Lung (tissue), 12 donors: Measurements from ENCODE around the gene TNPO1. TPM values are rescaled to one million over a fixed set of nuclear protein-coding genes. Genes with fewer than 3 reads are reported as not detected.

Source experiments
- ATAC-seq: fragments of 200-7000 bp; cut with Tn5 transposase; one replicate; pipeline ENCODE4 v1.9.1; 2020; ENCODE audit warnings: moderate number of reproducible peaks; ENCODE audit not compliant: insufficient read depth, low FRiP score
- DNase-seq, 3 donors: peaks; one replicate each; pipeline ENCODE4 v3.0.0-alpha.2; 2013 to 2017
- H3K27ac ChIP-seq, 2 donors: one replicate each; pipeline ENCODE4 v1.5.1; 2013; ENCODE audit warnings: mild to moderate bottlenecking in 2 of 2, moderate library complexity in 2 of 2, control low read depth in 1 of 2, inconsistent platforms in 1 of 2, low read depth in 1 of 2, low read length in 1 of 2
- H3K27me3 ChIP-seq, 3 donors: one replicate each; pipeline ENCODE4 v1.5.1; 2013; ENCODE audit warnings: low read length in 2 of 3; ENCODE audit not compliant: control insufficient read depth in 3 of 3, insufficient read depth in 3 of 3
- H3K36me3 ChIP-seq, 4 donors: one replicate each; pipeline ENCODE4 v1.5.1; 2013; ENCODE audit warnings: low read length in 4 of 4, mild to moderate bottlenecking in 1 of 4, moderate library complexity in 1 of 4; ENCODE audit not compliant: control insufficient read depth in 4 of 4, insufficient read depth in 4 of 4
- H3K4me1 ChIP-seq, 5 donors: one replicate each; pipeline ENCODE4 v1.5.1; 2013; ENCODE audit warnings: low read length in 5 of 5, mild to moderate bottlenecking in 2 of 5, moderate library complexity in 1 of 5; ENCODE audit not compliant: control insufficient read depth in 5 of 5, insufficient read depth in 5 of 5
- H3K4me3 ChIP-seq: one replicate; pipeline ENCODE4 v1.5.1; 2013; ENCODE audit warnings: mild to moderate bottlenecking, control low read depth, moderate library complexity
- H3K9ac ChIP-seq, 2 donors: one replicate each; pipeline ENCODE4 v1.5.1; 2013; ENCODE audit warnings: low read length in 2 of 2, control low read depth in 1 of 2; ENCODE audit not compliant: insufficient read depth in 1 of 2
- H3K9me3 ChIP-seq, 4 donors: one replicate each; pipeline ENCODE4 v1.5.1; 2013; ENCODE audit warnings: low read length in 3 of 4, mild to moderate bottlenecking in 1 of 4, moderate library complexity in 1 of 4; ENCODE audit not compliant: control insufficient read depth in 4 of 4, insufficient read depth in 3 of 4
- CTCF ChIP-seq: IDR thresholded peaks from 2 replicates; pipeline ENCODE4 v1.5.1; 2012; ENCODE audit warnings: mild to moderate bottlenecking; ENCODE audit errors: control extremely low read depth, extremely low read depth
- WGBS, 2 donors: extraction: QIAGEN DNeasy Blood & Tissue Kit; methylation state at CpG; one replicate each; pipeline ENCODE4 v1.1.7; 2013; 5-methylcytosine and 5-hydroxymethylcytosine counted together
- polyA plus RNA-seq, 2 donors: library from polyadenylated mRNA; stranded (reverse); fragments of 200-250 nt; gene quantifications; one replicate each; pipeline ENCODE4 v1.2.1, GENCODE V29; 2013
- total RNA-seq, 2 donors: library from RNA; depleted of rRNA in 1 of 2; stranded (reverse); fragments of >200 nt in 1 of 2; gene quantifications; one replicate each; pipeline ENCODE4 v1.2.1, GENCODE V29; 2014 to 2021
- donor health status: control.
- donor health status: control.
- donor health status: Bipolar disorder and iron deficiency.
- donor health status: healthy.
- donor health status: DM: yes; HTN: yes; CAD: no.

Gene TNPO1
- total and polyA plus RNA-seq, 4 donors, result 9.4 to 122 (median 50.8) TPM

- Histone ChIP-seq H3K4me3 (no peak overlapping the region), H3K4me1 (no peaks in the 10 kb centered on the region), H3K9me3 (no peaks in the 10 kb centered on the region), H3K9ac (no peak overlapping the region), H3K36me3 (no peaks in the 10 kb centered on the region), H3K27me3 (no peaks in the 10 kb centered on the region), H3K27ac (no peak overlapping the region)
- DNase-seq (peak in 2 of 3 donors; percentile 45 to 46), ATAC-seq (peak; percentile 38)
- no peak for TF ChIP-seq CTCF
- WGBS, 2 donors, result 22 to 29% methylated on average over 4 of the region's 4 CpGs
Observed at GRCh38 chr5:72920690-72921502, 104.4 kb downstream of the TNPO1 start.

- no peak overlapping the region for H3K9ac ChIP-seq
- ATAC-seq (no peak), DNase-seq (no peak)
- no peak overlapping the region for H3K27ac ChIP-seq
- no peaks in the 10 kb centered on the region for H3K9me3 ChIP-seq
- H3K4me1 ChIP-seq, result no peaks in the 10 kb centered on the region
- H3K36me3 ChIP-seq, result no peaks in the 10 kb centered on the region
- WGBS, 2 donors, result 90 to 99% methylated on average over 2 of the region's 2 CpGs
- no peaks in the 10 kb centered on the region for H3K27me3 ChIP-seq
- no peak for TF ChIP-seq CTCF
- H3K4me3 ChIP-seq, result no peak overlapping the region
Observed at GRCh38 chr5:72921886-72922285, 105.4 kb downstream of the TNPO1 start.

GRCh38 chr5:72922422-72922821 is 106.0 kb downstream of the TNPO1 start:
- no peak overlapping the region for H3K4me3 ChIP-seq
- no peak for TF ChIP-seq CTCF
- no peaks in the 10 kb centered on the region for H3K9me3 ChIP-seq
- 84 to 88% methylated on average over 1 of the region's 1 CpG for WGBS, 2 donors
- H3K36me3 ChIP-seq, result no peaks in the 10 kb centered on the region
- H3K9ac ChIP-seq, result no peak overlapping the region
- ATAC-seq, result no peak
- DNase-seq, result no peak
- H3K4me1 ChIP-seq, result no peaks in the 10 kb centered on the region
- no peak overlapping the region for H3K27ac ChIP-seq
- H3K27me3 ChIP-seq, result no peaks in the 10 kb centered on the region
